ENCODE measurements around the gene SOHLH1. TPM values are rescaled to one million over a fixed set of nuclear protein-coding genes. Genes with fewer than 3 reads are reported as not detected.

SOHLH1 gene
- total and polyA plus RNA-seq, 2 donors (not counting 1 experiment from before 2014, with no cell fraction given): not detected

GRCh38 chr9:135683401-135684034 is 15.8 kb downstream of the SOHLH1 start:
- no peak for DNase-seq (ENCODE audit: low read depth in 2 of 2)
- Histone ChIP-seq H4K20me1 (ENCODE audit: control insufficient read depth, extremely low read depth, insufficient read depth, low read length) (no peaks in the 10 kb centered on the region), H3K27me3 (ENCODE audit: control insufficient read depth, insufficient read depth, low read length) (no peaks in the 10 kb centered on the region), H3K36me3 (ENCODE audit: control insufficient read depth, insufficient read depth, low read length) (no peaks in the 10 kb centered on the region), H3K4me3 (replicated peaks in 1 of 4; ENCODE audit: control extremely low read depth in 1 of 4, insufficient read depth in 1 of 4, low read depth in 3 of 4, low read length in 4 of 4) (no peak overlapping the region), H2AFZ (ENCODE audit: low read length) (no peak overlapping the region), H3K79me2 (ENCODE audit: control insufficient read depth, insufficient read depth, low read length) (no peaks in the 10 kb centered on the region), H3K9ac (ENCODE audit: insufficient read depth, low read length) (no peak overlapping the region), H3K9me3 (ENCODE audit: control insufficient read depth, insufficient read depth, low read depth, low read length) (no peaks in the 10 kb centered on the region), H3K4me2 (ENCODE audit: extremely low read depth, insufficient read depth, low read length) (no peak overlapping the region), H3K4me1 (ENCODE audit: control insufficient read depth, extremely low read depth, insufficient read depth, low read length) (no peaks in the 10 kb centered on the region), H3K27ac (ENCODE audit: insufficient read depth, low read length) (no peak overlapping the region)
- TF ChIP-seq CTCF (conservative IDR thresholded peaks at IDR 0.05 in 1 of 2, IDR thresholded peaks at IDR 0.05 in 1 of 2; ENCODE audit: low read depth in 1 of 2, low read length in 2 of 2) (no peak), EZH2 (IDR thresholded peaks at IDR 0.05; ENCODE audit: low read length, missing control alignments) (no peak)

- TF ChIP-seq CTCF (conservative IDR thresholded peaks at IDR 0.05 in 1 of 2, IDR thresholded peaks at IDR 0.05 in 1 of 2; ENCODE audit: low read depth in 1 of 2, low read length in 2 of 2): no peak
- no peak for TF ChIP-seq EZH2 (IDR thresholded peaks at IDR 0.05; ENCODE audit: low read length, missing control alignments)
- Histone ChIP-seq H4K20me1 (ENCODE audit: control insufficient read depth, extremely low read depth, insufficient read depth, low read length) (no peaks in the 10 kb centered on the region), H3K79me2 (ENCODE audit: control insufficient read depth, insufficient read depth, low read length) (no peaks in the 10 kb centered on the region), H3K9ac (ENCODE audit: insufficient read depth, low read length) (no peak overlapping the region), H3K9me3 (ENCODE audit: control insufficient read depth, insufficient read depth, low read depth, low read length) (no peaks in the 10 kb centered on the region), H3K27ac (ENCODE audit: insufficient read depth, low read length) (no peak overlapping the region), H3K4me1 (ENCODE audit: control insufficient read depth, extremely low read depth, insufficient read depth, low read length) (no peaks in the 10 kb centered on the region), H3K27me3 (ENCODE audit: control insufficient read depth, insufficient read depth, low read length) (no peaks in the 10 kb centered on the region), H3K4me3 (replicated peaks in 1 of 4; ENCODE audit: control extremely low read depth in 1 of 4, insufficient read depth in 1 of 4, low read depth in 3 of 4, low read length in 4 of 4) (no peak overlapping the region), H3K36me3 (ENCODE audit: control insufficient read depth, insufficient read depth, low read length) (no peaks in the 10 kb centered on the region), H2AFZ (ENCODE audit: low read length) (no peak overlapping the region), H3K4me2 (ENCODE audit: extremely low read depth, insufficient read depth, low read length) (no peak overlapping the region)
- no peak for DNase-seq (ENCODE audit: low read depth in 2 of 2)
These were observed 18.1 kb downstream of the SOHLH1 start for GRCh38 chr9:135681161-135681560.

GRCh38 chr9:135680056-135680455 is 19.2 kb downstream of the SOHLH1 start:
- Histone ChIP-seq H3K27ac (ENCODE audit: insufficient read depth, low read length) (no peak overlapping the region), H3K4me2 (ENCODE audit: extremely low read depth, insufficient read depth, low read length) (no peak overlapping the region), H2AFZ (ENCODE audit: low read length) (no peak overlapping the region), H3K9me3 (ENCODE audit: control insufficient read depth, insufficient read depth, low read depth, low read length) (no peaks in the 10 kb centered on the region), H3K9ac (ENCODE audit: insufficient read depth, low read length) (no peak overlapping the region), H4K20me1 (ENCODE audit: control insufficient read depth, extremely low read depth, insufficient read depth, low read length) (no peaks in the 10 kb centered on the region), H3K79me2 (ENCODE audit: control insufficient read depth, insufficient read depth, low read length) (no peaks in the 10 kb centered on the region), H3K27me3 (ENCODE audit: control insufficient read depth, insufficient read depth, low read length) (no peaks in the 10 kb centered on the region), H3K4me3 (replicated peaks in 1 of 4; ENCODE audit: control extremely low read depth in 1 of 4, insufficient read depth in 1 of 4, low read depth in 3 of 4, low read length in 4 of 4) (no peak overlapping the region), H3K4me1 (ENCODE audit: control insufficient read depth, extremely low read depth, insufficient read depth, low read length) (no peaks in the 10 kb centered on the region), H3K36me3 (ENCODE audit: control insufficient read depth, insufficient read depth, low read length) (no peaks in the 10 kb centered on the region)
- TF ChIP-seq CTCF (conservative IDR thresholded peaks at IDR 0.05 in 1 of 2, IDR thresholded peaks at IDR 0.05 in 1 of 2; ENCODE audit: low read depth in 1 of 2, low read length in 2 of 2) (no peak), EZH2 (IDR thresholded peaks at IDR 0.05; ENCODE audit: low read length, missing control alignments) (no peak)
- no peak for DNase-seq (ENCODE audit: low read depth in 2 of 2)

Data from fibroblast of lung (primary cell).